ENCODE results near the gene ST8SIA6. TPM values are rescaled to one million over a fixed set of nuclear protein-coding genes. Genes with fewer than 3 reads are reported as not detected.
A peak's percentile ranks its signal among the peaks of the same experiment; 100 is the strongest.

ST8SIA6 gene
- total RNA-seq, 1 experiment from 2014 or later: not detected

- no peaks in the 10 kb centered on the region for H3K9me3 ChIP-seq (ENCODE audit: low read length)
- no peaks in the 10 kb centered on the region for H3K4me1 ChIP-seq (ENCODE audit: insufficient read depth, low read length)
- no TSS peak for BruUV-seq (replicated peaks)
- H3K9me2 ChIP-seq (replicated peaks; ENCODE audit: low read length): no peaks in the 10 kb centered on the region
- CTCF ChIA-PET: no interaction called here
- no peaks in the 10 kb centered on the region for H3K27me3 ChIP-seq (ENCODE audit: low read length)
- intact Hi-C loops (cut with micrococcal nuclease): no loop called here
- POLR2A ChIA-PET (ENCODE audit: unreplicated experiment): no interaction called here
- no peaks in the 10 kb centered on the region for H4K20me1 ChIP-seq (ENCODE audit: low read length)
- H3F3A ChIP-seq (ENCODE audit: low read length, unreplicated experiment): no peaks in the 10 kb centered on the region
- H2AFZ ChIP-seq (ENCODE audit: low read length): no peak overlapping the region
- no peaks in the 10 kb centered on the region for H3K79me2 ChIP-seq (ENCODE audit: low read length)
- no peak overlapping the region for H3K9ac ChIP-seq (ENCODE audit: low read length)
- H3K36me3 ChIP-seq (ENCODE audit: low read depth, low read length): no peaks in the 10 kb centered on the region
- DNase-seq: no peak
- TF ChIP-seq, protein P1, sequence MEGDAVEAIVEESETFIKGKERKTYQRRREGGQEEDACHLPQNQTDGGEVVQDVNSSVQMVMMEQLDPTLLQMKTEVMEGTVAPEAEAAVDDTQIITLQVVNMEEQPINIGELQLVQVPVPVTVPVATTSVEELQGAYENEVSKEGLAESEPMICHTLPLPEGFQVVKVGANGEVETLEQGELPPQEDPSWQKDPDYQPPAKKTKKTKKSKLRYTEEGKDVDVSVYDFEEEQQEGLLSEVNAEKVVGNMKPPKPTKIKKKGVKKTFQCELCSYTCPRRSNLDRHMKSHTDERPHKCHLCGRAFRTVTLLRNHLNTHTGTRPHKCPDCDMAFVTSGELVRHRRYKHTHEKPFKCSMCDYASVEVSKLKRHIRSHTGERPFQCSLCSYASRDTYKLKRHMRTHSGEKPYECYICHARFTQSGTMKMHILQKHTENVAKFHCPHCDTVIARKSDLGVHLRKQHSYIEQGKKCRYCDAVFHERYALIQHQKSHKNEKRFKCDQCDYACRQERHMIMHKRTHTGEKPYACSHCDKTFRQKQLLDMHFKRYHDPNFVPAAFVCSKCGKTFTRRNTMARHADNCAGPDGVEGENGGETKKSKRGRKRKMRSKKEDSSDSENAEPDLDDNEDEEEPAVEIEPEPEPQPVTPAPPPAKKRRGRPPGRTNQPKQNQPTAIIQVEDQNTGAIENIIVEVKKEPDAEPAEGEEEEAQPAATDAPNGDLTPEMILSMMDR (conservative IDR thresholded peaks at IDR 0.05; ENCODE audit: low read depth, low read length): no peak
- no peak for TF ChIP-seq EZH2 (IDR thresholded peaks at IDR 0.05; ENCODE audit: low read length, unreplicated experiment)
- TF ChIP-seq EZH2phosphoT487 (IDR thresholded peaks at IDR 0.05; ENCODE audit: borderline replicate concordance, low read length): no peak
- no peak for ATAC-seq
- no peak overlapping the region for H3K27ac ChIP-seq (ENCODE audit: low read length)
- H3K4me2 ChIP-seq (ENCODE audit: low read length): no peak overlapping the region
- H3K4me3 ChIP-seq (ENCODE audit: low read length): no peak overlapping the region
These were observed 2.7 kb upstream of the ST8SIA6 start for GRCh38 chr10:17457083-17457482.

DNA sequence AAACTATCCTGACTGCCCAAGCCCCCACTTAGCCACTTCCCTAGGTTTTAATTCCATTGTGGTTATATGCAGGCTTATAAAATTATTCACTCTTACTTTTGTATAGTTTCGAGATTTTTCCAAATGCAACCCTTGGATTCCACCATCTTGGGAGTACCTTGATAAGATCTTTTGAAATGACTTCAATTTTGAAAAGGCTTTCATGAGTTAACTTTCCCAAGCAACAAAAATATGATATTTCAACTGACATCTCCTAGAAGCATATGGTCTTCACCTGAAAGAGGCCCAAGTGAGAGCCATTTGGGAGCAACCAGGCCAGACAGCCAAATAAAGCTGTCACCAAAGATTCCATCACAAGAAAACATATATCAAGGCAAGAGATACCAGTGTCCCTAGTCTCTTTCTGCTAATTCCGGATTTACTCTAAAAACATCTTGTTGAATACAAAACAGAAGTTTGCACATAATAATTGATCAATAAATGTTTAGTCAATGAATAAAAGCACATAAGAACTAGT lies 1.7 kb upstream of the ST8SIA6 start:
- TF ChIP-seq EZH2 (IDR thresholded peaks at IDR 0.05; ENCODE audit: low read length, unreplicated experiment) (no peak), EZH2phosphoT487 (IDR thresholded peaks at IDR 0.05; ENCODE audit: borderline replicate concordance, low read length) (no peak)
- TF ChIP-seq, protein P1 (conservative IDR thresholded peaks at IDR 0.05; ENCODE audit: low read depth, low read length): no peak
- no peaks in the 10 kb centered on the region for H3F3A ChIP-seq (ENCODE audit: low read length, unreplicated experiment)
- no peaks in the 10 kb centered on the region for H3K9me3 ChIP-seq (ENCODE audit: low read length)
- no peaks in the 10 kb centered on the region for H3K4me1 ChIP-seq (ENCODE audit: insufficient read depth, low read length)
- no TSS peak for BruUV-seq (replicated peaks)
- CTCF ChIA-PET: no interaction called here
- intact Hi-C loops (cut with micrococcal nuclease): no loop called here
- no peaks in the 10 kb centered on the region for H4K20me1 ChIP-seq (ENCODE audit: low read length)
- no peaks in the 10 kb centered on the region for H3K9me2 ChIP-seq (replicated peaks; ENCODE audit: low read length)
- H3K4me2 ChIP-seq (ENCODE audit: low read length): no peak overlapping the region
- H3K27ac ChIP-seq (ENCODE audit: low read length): no peak overlapping the region
- no peaks in the 10 kb centered on the region for H3K79me2 ChIP-seq (ENCODE audit: low read length)
- no peak overlapping the region for H3K4me3 ChIP-seq (ENCODE audit: low read length)
- ATAC-seq (no peak), DNase-seq (no peak)
- H2AFZ ChIP-seq (ENCODE audit: low read length): no peak overlapping the region
- H3K36me3 ChIP-seq (ENCODE audit: low read depth, low read length): no peaks in the 10 kb centered on the region
- H3K9ac ChIP-seq (ENCODE audit: low read length): no peak overlapping the region
- POLR2A ChIA-PET (ENCODE audit: unreplicated experiment): no interaction called here
- H3K27me3 ChIP-seq (ENCODE audit: low read length): no peaks in the 10 kb centered on the region

- intact Hi-C loops (cut with micrococcal nuclease): no loop called here
- H3K79me2 ChIP-seq (ENCODE audit: low read length): no peaks in the 10 kb centered on the region
- TF ChIP-seq EZH2phosphoT487 (IDR thresholded peaks at IDR 0.05; ENCODE audit: borderline replicate concordance, low read length) (no peak), EZH2 (IDR thresholded peaks at IDR 0.05; ENCODE audit: low read length, unreplicated experiment) (no peak)
- TF ChIP-seq, protein P1 (conservative IDR thresholded peaks at IDR 0.05; ENCODE audit: low read depth, low read length): no peak
- ChIA-PET CTCF (no interaction called here), POLR2A (ENCODE audit: unreplicated experiment) (no interaction called here)
- no peak overlapping the region for H3K27ac ChIP-seq (ENCODE audit: low read length)
- no peak overlapping the region for H2AFZ ChIP-seq (ENCODE audit: low read length)
- no peak for DNase-seq
- no peaks in the 10 kb centered on the region for H3K36me3 ChIP-seq (ENCODE audit: low read depth, low read length)
- H3K27me3 ChIP-seq (ENCODE audit: low read length): no peaks in the 10 kb centered on the region
- H4K20me1 ChIP-seq (ENCODE audit: low read length): no peaks in the 10 kb centered on the region
- H3K9me2 ChIP-seq (replicated peaks; ENCODE audit: low read length): no peaks in the 10 kb centered on the region
- H3K4me1 ChIP-seq (ENCODE audit: insufficient read depth, low read length): no peaks in the 10 kb centered on the region
- H3F3A ChIP-seq (ENCODE audit: low read length, unreplicated experiment): no peaks in the 10 kb centered on the region
- H3K9me3 ChIP-seq (ENCODE audit: low read length): no peaks in the 10 kb centered on the region
- ATAC-seq: no peak
- no peak overlapping the region for H3K9ac ChIP-seq (ENCODE audit: low read length)
- peak overlapping the region; percentile 78 for H3K4me2 ChIP-seq (ENCODE audit: low read length)
- BruUV-seq (replicated peaks): no TSS peak
- no peak overlapping the region for H3K4me3 ChIP-seq (ENCODE audit: low read length)
These were observed 673 bp upstream of the ST8SIA6 start for GRCh38 chr10:17455015-17455520.
